NCI-H460 (cell line): Measurements from ENCODE around the gene GRK3. TPM values are rescaled to one million over a fixed set of nuclear protein-coding genes. Genes with fewer than 3 reads are reported as not detected.

ENCODE experiments used
- DNase-seq: peaks from one replicate; pipeline ENCODE4 v3.0.0-alpha.2; 2016; ENCODE audit warnings: low read depth; ENCODE audit errors: extremely low read depth
- total RNA-seq: library from RNA; depleted of rRNA; stranded (reverse); fragments of >200 nt; shearing (Covaris generic); gene quantifications from 2 replicates; pipeline ENCODE4 v1.2.3, GENCODE V29; 2014

GRK3 gene
- total RNA-seq, 1 experiment from 2014 or later, result 3.7 TPM

DNA sequence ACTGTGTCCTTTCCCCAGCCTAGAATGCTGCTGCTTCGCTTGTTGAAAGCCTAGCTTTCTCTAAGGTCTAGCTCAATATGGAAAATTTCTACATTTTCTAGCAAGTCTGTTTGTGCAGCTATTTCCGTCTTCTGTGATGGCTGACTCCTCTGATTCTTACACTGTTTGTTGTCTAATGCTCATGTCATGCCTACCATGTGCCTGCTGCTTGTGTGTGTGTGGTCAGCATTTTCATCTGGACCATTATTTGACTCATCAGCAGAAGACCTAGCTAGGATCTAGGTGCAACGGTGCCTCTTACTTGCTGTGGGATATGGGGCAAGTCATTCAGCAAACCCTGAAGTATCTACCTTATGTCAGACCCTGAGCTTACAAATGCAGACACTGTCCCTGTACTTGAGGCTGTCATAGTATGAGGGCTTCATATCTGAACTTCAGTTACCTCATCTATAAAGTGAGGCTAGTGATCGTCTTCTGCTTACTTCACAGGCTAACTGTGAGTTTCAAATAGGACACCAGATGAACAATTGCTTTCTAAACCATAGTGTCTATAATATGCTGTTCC, 91.0 kb downstream of the GRK3 start:
- no peak for DNase-seq

DNA sequence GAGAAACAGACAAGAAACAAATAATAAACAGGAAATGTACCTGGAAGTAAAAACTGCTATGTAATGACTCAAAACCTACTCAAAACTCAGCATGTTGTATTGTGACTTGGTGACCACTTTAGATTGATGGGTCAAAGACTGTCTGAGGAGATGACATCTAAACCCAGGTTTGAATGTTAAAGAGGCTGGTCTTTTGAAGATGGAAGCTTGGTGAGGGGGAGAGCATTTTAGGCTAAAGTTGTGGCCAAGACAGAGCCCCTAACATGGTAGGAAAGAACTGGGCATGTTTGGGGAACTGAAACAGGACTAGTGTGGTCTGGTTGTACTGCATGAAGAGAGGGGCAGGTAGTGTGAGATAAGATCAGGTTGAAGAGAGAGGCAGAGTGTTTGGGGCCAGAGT, 92.2 kb downstream of the GRK3 start:
- no peak for DNase-seq

GRCh38 chr22:25658633-25659032, 94.2 kb downstream of the GRK3 start:
- no peak for DNase-seq

DNA sequence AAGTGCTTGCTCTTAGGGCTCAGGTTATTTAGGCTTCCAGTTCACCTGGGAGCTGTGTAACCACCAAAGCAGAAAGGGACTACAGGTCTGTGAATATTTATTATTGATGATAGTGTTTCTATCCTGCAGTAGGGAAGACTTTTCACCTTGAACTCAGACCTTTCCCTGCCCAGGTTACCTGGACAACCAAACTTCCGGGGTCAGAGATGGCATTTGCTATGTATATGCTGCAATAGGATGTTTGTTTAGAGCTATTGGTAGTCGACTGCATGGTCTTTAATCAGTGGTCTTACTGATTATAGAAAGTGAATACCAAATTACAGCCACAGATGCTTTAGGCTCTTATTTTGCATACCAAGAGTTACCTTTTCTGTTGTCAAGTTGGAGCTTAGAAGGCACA, 94.9 kb downstream of the GRK3 start:
- DNase-seq, result no peak

GRCh38 chr22:25660336-25660735, 95.9 kb downstream of the GRK3 start:
- DNase-seq, result no peak

- DNase-seq, result no peak
Observed at GRCh38 chr22:25661073-25661472, 96.6 kb downstream of the GRK3 start.

- no peak for DNase-seq
Observed at GRCh38 chr22:25663654-25664053, 99.2 kb downstream of the GRK3 start.

GRCh38 chr22:25666308-25666707, 101.8 kb downstream of the GRK3 start:
- no peak for DNase-seq

- DNase-seq, result no peak
Observed at GRCh38 chr22:25668437-25668836, 104.0 kb downstream of the GRK3 start.

- no peak for DNase-seq
Observed at GRCh38 chr22:25669253-25670069, 105.0 kb downstream of the GRK3 start.

- DNase-seq, result no peak
Observed at GRCh38 chr22:25670070-25670461, 105.6 kb downstream of the GRK3 start.

DNA sequence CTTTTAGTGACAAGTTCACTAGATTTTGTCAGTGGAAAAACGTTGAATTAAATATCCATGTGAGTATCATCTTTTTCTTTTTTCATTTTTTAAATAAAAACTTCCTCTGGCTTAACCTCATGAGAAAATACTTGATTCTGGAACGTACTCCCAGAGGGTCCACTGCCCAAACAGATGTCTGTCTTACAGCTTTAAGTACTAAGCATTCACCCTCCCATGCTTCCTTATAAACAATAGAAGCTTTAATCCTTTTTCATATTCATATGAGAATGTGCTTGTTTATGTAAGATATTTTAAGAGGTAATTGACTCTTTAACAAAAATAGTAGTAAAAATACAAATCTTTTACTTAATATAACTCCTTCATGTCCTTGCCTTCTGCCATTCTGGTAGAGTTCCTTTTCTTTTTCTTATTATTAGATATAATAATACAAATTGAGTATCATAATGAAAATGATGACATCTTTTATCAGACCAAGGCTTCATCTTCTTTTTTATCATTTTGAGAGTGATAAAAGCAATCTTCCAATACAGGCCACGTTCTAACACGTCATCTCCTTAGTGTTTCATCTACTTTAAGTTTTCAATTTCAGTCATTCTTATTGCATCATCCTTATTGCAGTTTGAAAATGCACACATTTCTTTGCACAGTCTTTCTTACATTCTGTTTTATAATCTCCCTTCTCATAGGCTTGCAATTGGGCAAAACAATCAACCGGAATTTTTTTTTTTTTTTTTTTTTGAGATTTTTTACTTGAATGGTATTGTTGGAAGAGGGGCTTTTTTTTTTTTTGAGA, 108.0 kb downstream of the GRK3 start:
- no peak for DNase-seq

GRCh38 chr22:25673713-25674112, 109.2 kb downstream of the GRK3 start:
- DNase-seq, result no peak

DNA sequence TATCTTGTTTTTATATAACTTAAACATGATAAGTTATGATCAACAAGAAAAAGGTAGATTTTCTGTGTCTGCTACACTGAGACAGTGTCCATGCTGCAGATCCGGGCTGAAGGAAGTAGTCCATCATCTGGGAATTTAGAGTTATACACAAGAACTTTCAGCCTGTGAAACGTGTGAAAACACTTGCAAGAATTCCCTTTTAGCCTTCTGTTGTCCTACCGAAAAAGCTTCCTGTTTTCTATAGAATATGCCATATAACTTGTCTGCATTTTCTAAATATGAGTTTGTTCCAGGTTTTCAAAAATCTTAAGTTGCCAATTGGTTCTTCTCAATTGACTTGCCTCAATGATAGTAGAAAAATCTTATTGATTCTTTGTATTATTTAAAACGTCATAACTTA, 113.2 kb downstream of the GRK3 start:
- DNase-seq, result no peak

DNA sequence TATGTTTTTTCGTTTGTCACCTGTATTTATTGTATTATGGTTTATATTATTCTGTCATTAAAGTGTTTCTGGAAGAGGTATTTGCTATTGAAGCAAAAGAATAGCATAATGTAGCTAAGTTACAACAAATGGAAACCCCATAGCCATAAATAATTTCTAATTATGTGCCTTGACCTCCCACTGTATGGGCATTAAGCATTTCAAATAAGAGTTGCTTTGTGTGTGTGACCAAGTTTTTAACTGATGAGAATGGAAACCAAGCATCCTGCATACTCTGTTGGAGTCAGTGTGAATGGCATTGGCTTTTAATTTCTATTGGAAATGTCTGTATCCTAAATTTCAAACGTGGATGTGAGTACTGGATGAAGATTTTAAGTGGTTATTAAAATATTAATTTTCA, 115.6 kb downstream of the GRK3 start:
- DNase-seq, result no peak

- no peak for DNase-seq
Observed at GRCh38 chr22:25680956-25681355, 116.5 kb downstream of the GRK3 start.

GRCh38 chr22:25682109-25682508, 117.6 kb downstream of the GRK3 start:
- no peak for DNase-seq

DNA sequence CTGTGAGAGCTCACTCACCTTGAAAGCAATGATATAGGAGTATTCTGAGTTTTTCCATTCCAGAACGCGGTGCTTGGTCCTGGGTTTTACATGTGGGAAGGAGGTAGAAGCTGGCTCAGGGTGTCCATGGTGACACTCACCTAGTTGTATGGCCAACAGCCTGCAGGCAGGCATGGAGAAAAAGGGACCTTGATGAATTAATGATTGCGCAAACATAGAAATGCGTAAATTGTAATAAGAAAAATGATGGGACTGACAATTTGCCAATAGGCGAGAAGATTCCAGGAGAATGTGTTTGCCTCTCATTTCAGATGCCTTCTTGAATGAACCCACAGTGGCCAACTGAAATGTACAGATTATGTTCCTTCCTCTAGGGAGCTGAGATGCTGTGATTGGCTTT, 124.2 kb downstream of the GRK3 start:
- DNase-seq, result no peak

GRCh38 chr22:25689631-25690030, 125.2 kb downstream of the GRK3 start:
- no peak for DNase-seq

DNA sequence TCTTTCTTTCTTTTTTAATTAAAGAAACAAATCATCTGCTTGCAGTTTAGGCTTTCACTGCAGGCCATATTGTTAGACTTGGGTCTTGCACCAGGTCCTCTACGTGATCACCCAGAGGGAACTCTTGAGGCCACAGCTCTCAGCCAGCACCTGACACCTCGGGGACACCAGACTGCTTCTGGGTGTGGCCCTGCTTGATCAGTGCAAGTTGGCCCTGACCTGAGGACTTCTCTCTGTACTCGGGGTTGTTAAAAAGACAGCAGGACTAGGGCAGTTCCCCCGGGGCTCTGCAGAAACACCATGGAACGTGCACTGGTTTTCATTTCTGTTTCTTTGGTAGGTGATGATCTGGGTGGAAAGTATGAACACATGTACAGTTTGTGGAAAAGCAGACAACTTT, 126.3 kb downstream of the GRK3 start:
- no peak for DNase-seq

DNA sequence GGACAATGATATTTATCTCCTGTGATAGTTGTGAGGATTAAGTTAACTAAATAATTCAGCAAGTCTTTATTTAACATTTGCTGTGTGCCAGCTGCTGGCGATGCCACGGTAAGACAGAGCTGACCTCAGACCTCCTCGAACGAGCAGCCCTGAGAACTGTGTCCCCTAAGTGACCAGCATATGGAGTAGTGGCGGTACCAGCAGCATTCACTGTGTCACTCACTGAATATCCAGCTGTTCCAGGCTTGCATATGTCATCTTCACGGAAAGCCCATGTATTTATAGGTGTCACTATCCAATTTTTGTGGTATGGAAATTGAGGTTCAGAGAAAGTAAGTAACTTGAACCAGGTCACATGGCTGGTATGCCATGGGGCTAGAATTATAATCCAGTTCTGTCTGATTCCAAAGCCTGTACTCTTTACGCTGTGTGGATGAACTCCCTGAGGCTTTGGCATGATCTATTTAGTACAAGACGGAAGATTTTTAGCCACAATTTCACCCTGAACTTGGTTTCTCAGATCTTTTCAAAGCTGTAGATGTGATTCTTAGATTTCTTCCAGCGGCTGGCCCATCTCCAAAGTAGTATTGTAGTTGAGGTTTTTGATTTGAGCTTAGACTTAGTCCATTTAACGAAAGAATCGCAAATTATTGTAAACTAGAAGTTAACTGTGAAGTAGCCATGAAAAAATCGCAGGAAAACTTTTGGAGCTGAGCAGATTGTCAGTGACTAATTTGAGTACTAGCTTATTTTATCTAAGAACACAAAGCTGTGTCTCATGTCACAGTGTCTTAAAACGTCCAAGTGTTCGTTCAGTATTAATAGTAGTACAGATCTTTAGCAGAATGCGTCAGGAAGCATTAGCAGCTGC, 128.2 kb downstream of the GRK3 start:
- no peak for DNase-seq
